HEK293T (cell line): Measurements from ENCODE around the gene TM9SF3.
A peak's percentile ranks its signal among the peaks of the same experiment; 100 is the strongest.

Source experiments
- CTCF ChIA-PET: fragments of 350-600 bp; formaldehyde crosslinking; extraction: SDS; loops from one replicate; lab custom pipeline; 2021; ENCODE audit warnings: antibody characterized with exemption, inconsistent platforms; lab: Yijun Ruan, JAX
- POLR2A ChIA-PET: fragments of 350-600 bp; formaldehyde crosslinking; extraction: SDS; loops from one replicate; lab custom pipeline; 2020; ENCODE audit warnings: antibody characterized with exemption, inconsistent platforms; lab: Yijun Ruan, JAX
- DNase-seq: peaks from one replicate; pipeline ENCODE4 v3.0.0; 2012; ENCODE audit warnings: mixed read lengths; ENCODE audit errors: extremely low spot score
- ARNT ChIP-seq: fragments of 450-650 bp; IDR thresholded peaks from 2 replicates; pipeline ENCODE4 v1.6.1; 2017; ENCODE audit warnings: mild to moderate bottlenecking
- BHLHE40 ChIP-seq: fragments of 450-650 bp; IDR thresholded peaks from 2 replicates; pipeline ENCODE4 v1.6.1; 2016; ENCODE audit warnings: mild to moderate bottlenecking, moderate library complexity, borderline replicate concordance
- CTBP1 ChIP-seq: fragments of 450-650 bp; IDR thresholded peaks from 2 replicates; pipeline ENCODE4 v1.6.1; 2016; ENCODE audit warnings: borderline replicate concordance
- ELF4 ChIP-seq: fragments of 450-650 bp; IDR thresholded peaks from 2 replicates; pipeline ENCODE4 v1.6.1; 2017; ENCODE audit warnings: antibody characterized with exemption
- FOXA1 ChIP-seq: fragments of 450-650 bp; IDR thresholded peaks from 2 replicates; pipeline ENCODE4 v1.6.1; 2016; ENCODE audit warnings: mild to moderate bottlenecking
- FOXK2 ChIP-seq: fragments of 450-650 bp; IDR thresholded peaks from 2 replicates; pipeline ENCODE4 v1.6.1; 2016; ENCODE audit warnings: mild to moderate bottlenecking
- FOXM1 ChIP-seq: fragments of 450-650 bp; IDR thresholded peaks from 2 replicates; pipeline ENCODE4 v1.6.1; 2017; ENCODE audit warnings: mild to moderate bottlenecking, borderline replicate concordance
- LEF1 ChIP-seq: fragments of 450-650 bp; IDR thresholded peaks from 2 replicates; pipeline ENCODE4 v1.6.1; 2017; ENCODE audit warnings: mild to moderate bottlenecking, borderline replicate concordance
- NFRKB ChIP-seq: fragments of 450-650 bp; IDR thresholded peaks from 2 replicates; pipeline ENCODE4 v1.6.1; 2016; ENCODE audit warnings: mild to moderate bottlenecking, moderate library complexity
- PKNOX1 ChIP-seq: fragments of 450-650 bp; IDR thresholded peaks from 2 replicates; pipeline ENCODE4 v1.6.1; 2016
- SP1 ChIP-seq: fragments of 450-650 bp; IDR thresholded peaks from 2 replicates; pipeline ENCODE4 v1.6.1; 2017
- ZNF384 ChIP-seq: fragments of 450-650 bp; IDR thresholded peaks from 2 replicates; pipeline ENCODE4 v1.6.1; 2016

TM9SF3 gene

GRCh38 chr10:96470116-96470743 is 116.6 kb downstream of the TM9SF3 start:
- DNase-seq = peak; percentile 85
- peak; percentile 12; the same call in 1 of the 2 replicates for TF ChIP-seq PKNOX1
- no peak for TF ChIP-seq ZNF384
- TF ChIP-seq BHLHE40 = no peak
- TF ChIP-seq ELF4 = no peak
- TF ChIP-seq CTBP1 = no peak
- TF ChIP-seq SP1 = no peak
- ChIA-PET POLR2A (no interaction called here), CTCF (interaction anchor here (0.6 to 1.7 kb wide), 8 partner anchors 9 to 79 kb away, joined by 3 to 5 read pairs (median 3); partner anchors contain the start of gene TLL2)

- ChIA-PET POLR2A (no interaction called here), CTCF (interaction anchor here (1.2 kb wide), 1 partner anchor 23 kb away, joined by 4 read pairs; no protein-coding TSS in a partner anchor)
- TF ChIP-seq NFRKB = no peak
- no peak for TF ChIP-seq FOXM1
- TF ChIP-seq SP1 = no peak
- no peak for TF ChIP-seq FOXA1
- no peak for TF ChIP-seq ARNT
- no peak for TF ChIP-seq FOXK2
- no peak for TF ChIP-seq LEF1
- no peak for TF ChIP-seq ZNF384
- no peak for DNase-seq
Measured at GRCh38 chr10:96468845-96469244, 118.0 kb downstream of the TM9SF3 start.
